HUES48 (cell line): ENCODE measurements around the gene HOOK2.
"Not testable (repeated sequence)": the region's sequence is repeated elsewhere in the genome, so short reads cannot be mapped to it uniquely, and the experiment has no call there.

Experiments used
- H3K27ac ChIP-seq: one replicate; pipeline ENCODE4 v1.7.0; 2013; ENCODE audit warnings: low read depth, low read length, inconsistent platforms
- H3K27me3 ChIP-seq: 2 replicates; pipeline ENCODE4 v1.6.1; 2013; ENCODE audit warnings: mild to moderate bottlenecking, low read length; ENCODE audit not compliant: control insufficient read depth, insufficient read depth
- H3K36me3 ChIP-seq: 2 replicates; pipeline ENCODE4 v1.6.1; 2013; ENCODE audit warnings: low read length; ENCODE audit not compliant: control insufficient read depth, insufficient read depth
- H3K4me1 ChIP-seq: 2 replicates; pipeline ENCODE4 v1.6.1; 2013; ENCODE audit warnings: mild to moderate bottlenecking, low read length; ENCODE audit not compliant: control insufficient read depth, insufficient read depth
- H3K4me3 ChIP-seq: 2 replicates; pipeline ENCODE4 v1.5.1; 2013; ENCODE audit warnings: mild to moderate bottlenecking, low read depth, low read length
- H3K9ac ChIP-seq: 2 replicates; pipeline ENCODE4 v1.6.1; 2013; ENCODE audit warnings: mild to moderate bottlenecking, low read depth, low read length, moderate library complexity
- H3K9me3 ChIP-seq: 2 replicates; pipeline ENCODE4 v1.6.1; 2013; ENCODE audit warnings: low read length; ENCODE audit not compliant: control insufficient read depth, insufficient read depth

Gene HOOK2

GRCh38 chr19:12774588-12775555 is at the start of gene HOOK2:
HOOK2 (minus strand) TSS chr19:12775552; CDS start chr19:12775449, 103 bp downstream.
- no peaks in the 10 kb centered on the region for H3K9me3 ChIP-seq
- no peaks in the 10 kb centered on the region for H3K27me3 ChIP-seq
- peak within 1 kb of the TSS; percentile 71 for H3K27ac ChIP-seq
- H3K4me3 ChIP-seq, result peak within 1 kb of the TSS; percentile 92
- peak within 1 kb of the TSS; percentile 80 for H3K9ac ChIP-seq
- H3K36me3 ChIP-seq, result peaks cover 14% of the 10 kb centered on the region; the same call in 1 of the 2 replicates
- peaks cover 26% of the 10 kb centered on the region for H3K4me1 ChIP-seq

- Histone ChIP-seq H3K4me3 (no peak overlapping the region), H3K9ac (no peak overlapping the region), H3K4me1 (no peaks in the 10 kb centered on the region), H3K27me3 (no peaks in the 10 kb centered on the region), H3K9me3 (no peaks in the 10 kb centered on the region), H3K27ac (no peak overlapping the region), H3K36me3 (peaks cover 6% of the 10 kb centered on the region)
These were observed 46.4 kb upstream of the HOOK2 start for GRCh38 chr19:12821761-12822160.

- H3K27ac ChIP-seq, H3K9ac ChIP-seq, H3K27me3 ChIP-seq, H3K4me3 ChIP-seq, H3K4me1 ChIP-seq, H3K9me3 ChIP-seq: not testable (repeated sequence)
- peaks cover 33% of the 10 kb centered on the region for H3K36me3 ChIP-seq
These were observed 42.5 kb upstream of the HOOK2 start for GRCh38 chr19:12817810-12818209.

GRCh38 chr19:12817188-12817587 is 41.8 kb upstream of the HOOK2 start:
- not testable (repeated sequence) for H3K9me3 ChIP-seq, H3K4me3 ChIP-seq, H3K27me3 ChIP-seq, H3K4me1 ChIP-seq, H3K27ac ChIP-seq, H3K9ac ChIP-seq
- peaks cover 37% of the 10 kb centered on the region for H3K36me3 ChIP-seq

GRCh38 chr19:12815088-12815487 is 39.7 kb upstream of the HOOK2 start:
- Histone ChIP-seq H3K9me3 (no peaks in the 10 kb centered on the region), H3K4me1 (no peaks in the 10 kb centered on the region), H3K27me3 (no peaks in the 10 kb centered on the region), H3K27ac (no peak overlapping the region), H3K36me3 (peaks cover 54% of the 10 kb centered on the region), H3K9ac (no peak overlapping the region), H3K4me3 (no peak overlapping the region)

- no peaks in the 10 kb centered on the region for H3K9me3 ChIP-seq
- H3K9ac ChIP-seq, result peak within 1 kb of the TSS; percentile 55; the same call in 1 of the 2 replicates
- peaks cover 32% of the 10 kb centered on the region for H3K36me3 ChIP-seq
- peaks cover 4% of the 10 kb centered on the region for H3K4me1 ChIP-seq
- peak within 1 kb of the TSS; percentile 79 for H3K4me3 ChIP-seq
- H3K27ac ChIP-seq, result peak within 1 kb of the TSS; percentile 77
- H3K27me3 ChIP-seq, result no peaks in the 10 kb centered on the region
These were observed 31.1 kb upstream of the HOOK2 start, which contains the start of gene RNASEH2A for GRCh38 chr19:12806242-12807081. RNASEH2A (plus strand) TSS chr19:12806584; CDS start chr19:12806674, 90 bp downstream.

GRCh38 chr19:12804051-12804450 is 28.7 kb upstream of the HOOK2 start:
- peaks cover 11% of the 10 kb centered on the region for H3K4me1 ChIP-seq
- H3K9ac ChIP-seq, result no peak overlapping the region
- H3K4me3 ChIP-seq, result no peak overlapping the region
- H3K27me3 ChIP-seq, result no peaks in the 10 kb centered on the region
- peaks cover 24% of the 10 kb centered on the region for H3K36me3 ChIP-seq
- H3K27ac ChIP-seq, result no peak overlapping the region
- no peaks in the 10 kb centered on the region for H3K9me3 ChIP-seq

GRCh38 chr19:12802267-12803106 is 27.1 kb upstream of the HOOK2 start:
- Histone ChIP-seq H3K36me3 (peaks cover 19% of the 10 kb centered on the region), H3K9ac (no peak overlapping the region), H3K4me1 (peaks cover 11% of the 10 kb centered on the region), H3K4me3 (peak overlapping the region; percentile 70), H3K27me3 (no peaks in the 10 kb centered on the region), H3K27ac (no peak overlapping the region), H3K9me3 (no peaks in the 10 kb centered on the region)

GRCh38 chr19:12801466-12802266 is 26.3 kb upstream of the HOOK2 start, which contains the start of the genes PRDX2 and THSD8:
PRDX2 (minus strand) TSS chr19:12801800; CDS start chr19:12801261, 539 bp downstream.
THSD8 (plus strand) TSS chr19:12802069; CDS start chr19:12802072, 3 bp downstream.
- Histone ChIP-seq H3K9me3 (no peaks in the 10 kb centered on the region), H3K36me3 (peaks cover 19% of the 10 kb centered on the region), H3K9ac (peak within 1 kb of the TSS; percentile 48), H3K27ac (peak within 1 kb of the TSS; percentile 33), H3K4me1 (peaks cover 11% of the 10 kb centered on the region), H3K27me3 (no peaks in the 10 kb centered on the region), H3K4me3 (peak within 1 kb of the TSS; percentile 70)
